Measurements from ENCODE around the gene IFNGR2. TPM values are rescaled to one million over a fixed set of nuclear protein-coding genes. Genes with fewer than 3 reads are reported as not detected.

IFNGR2 gene
- 50.9 and 52.1 TPM in 2 replicates for total RNA-seq

GRCh38 chr21:33403128-33403785 lies at the start of gene IFNGR2:
Gene IFNGR2, plus strand, starts transcription at chr21:33403413. Its CDS starts 131 bp downstream, at chr21:33403544.

GRCh38 chr21:33479679-33480480 lies 76.7 kb downstream of the IFNGR2 start, which contains the start of gene TMEM50B:
Gene TMEM50B, minus strand, starts transcription at chr21:33479974. Its CDS starts 11,089 bp downstream, at chr21:33468885.

Other genes with a start within 250 kb of the IFNGR2 start
- gene IFNAR2, start 173.5 kb upstream of the IFNGR2 start, total RNA-seq = 4.6 and 7.8 TPM in 2 replicates
- 60.2 and 71.6 TPM in 2 replicates for gene IL10RB, start 137.0 kb upstream of the IFNGR2 start, total RNA-seq
- gene IFNAR1, start 78.4 kb upstream of the IFNGR2 start, total RNA-seq = 23.6 and 31.0 TPM in 2 replicates
- gene TMEM50B, start 76.6 kb downstream of the IFNGR2 start, total RNA-seq = 46.3 and 49.7 TPM in 2 replicates
- gene DNAJC28, start 88.3 kb downstream of the IFNGR2 start, total RNA-seq = 1.1 and 1.5 TPM in 2 replicates
- 66.9 and 75.9 TPM in 2 replicates for gene GART, start 138.7 kb downstream of the IFNGR2 start, total RNA-seq
- 133 and 183 TPM in 2 replicates for gene SON, start 139.6 kb downstream of the IFNGR2 start, total RNA-seq
- gene DONSON, start 185.3 kb downstream of the IFNGR2 start, total RNA-seq = 8.6 and 12.2 TPM in 2 replicates
- 16.4 and 19.1 TPM in 2 replicates for gene CRYZL1, start 238.3 kb downstream of the IFNGR2 start, total RNA-seq
- gene ITSN1, start 239.1 kb downstream of the IFNGR2 start, total RNA-seq = 61.8 and 65.1 TPM in 2 replicates